Endothelial cell (in vitro differentiated cells): Measurements from ENCODE around the gene VPS41. TPM values are rescaled to one million over a fixed set of nuclear protein-coding genes. Genes with fewer than 3 reads are reported as not detected.

Experiments used
- DNase-seq: peaks from one replicate; pipeline ENCODE4 v3.0.0; 2021; ENCODE audit warnings: low spot score
- H3K27ac Mint-ChIP-seq: one replicate; pipeline ENCODE4 v1.8.0; 2021; ENCODE audit warnings: mixed read lengths, inconsistent platforms; ENCODE audit not compliant: unreplicated experiment
- H3K27me3 Mint-ChIP-seq: one replicate; pipeline ENCODE4 v1.8.0; 2021; ENCODE audit warnings: mild to moderate bottlenecking, moderate library complexity, mixed read lengths, inconsistent platforms; ENCODE audit not compliant: unreplicated experiment
- H3K36me3 Mint-ChIP-seq: one replicate; pipeline ENCODE4 v1.8.0; 2021; ENCODE audit warnings: mild to moderate bottlenecking, low read depth, mixed read lengths, inconsistent platforms; ENCODE audit not compliant: unreplicated experiment
- H3K4me1 Mint-ChIP-seq: one replicate; pipeline ENCODE4 v1.8.0; 2021; ENCODE audit warnings: mild to moderate bottlenecking, mixed read lengths, inconsistent platforms; ENCODE audit not compliant: unreplicated experiment
- H3K4me3 Mint-ChIP-seq: one replicate; pipeline ENCODE4 v1.8.0; 2021; ENCODE audit warnings: mild to moderate bottlenecking, mixed read lengths, inconsistent platforms; ENCODE audit not compliant: unreplicated experiment
- H3K9me3 Mint-ChIP-seq: one replicate; pipeline ENCODE4 v1.8.0; 2021; ENCODE audit warnings: mixed read lengths, inconsistent platforms; ENCODE audit not compliant: unreplicated experiment
- CTCF ChIP-seq: fragments of 200-600 bp; sonication (generic); IDR thresholded peaks from one replicate; pipeline ENCODE4 v1.5.0; 2021; ENCODE audit warnings: antibody characterized with exemption; ENCODE audit not compliant: unreplicated experiment
- total RNA-seq: library from RNA; stranded (reverse); fragmentation: NEBNext Ultra II Directional; extraction: Animal tissue kit (Norgen Biotek cat#: 25700); gene quantifications from one replicate; pipeline ENCODE4 v1.2.1, GENCODE V29; 2021; ENCODE audit not compliant: unreplicated experiment

Gene VPS41
- total RNA-seq, 1 donor from 2014 or later, result 104 TPM

- no peak for DNase-seq
- no peak for TF ChIP-seq CTCF
- no peaks in the 10 kb centered on the region for H3K9me3 Mint-ChIP-seq
- H3K4me1 Mint-ChIP-seq, result peaks cover 5% of the 10 kb centered on the region
- no peak overlapping the region for H3K4me3 Mint-ChIP-seq
- H3K27ac Mint-ChIP-seq, result no peak overlapping the region
- peaks cover 2% of the 10 kb centered on the region for H3K27me3 Mint-ChIP-seq
- H3K36me3 Mint-ChIP-seq, result no peaks in the 10 kb centered on the region
These were observed 205.9 kb downstream of the VPS41 start for GRCh38 chr7:38703093-38703492.

GRCh38 chr7:38702002-38702535 is 206.9 kb downstream of the VPS41 start:
- no peaks in the 10 kb centered on the region for H3K9me3 Mint-ChIP-seq
- DNase-seq, result no peak
- H3K27ac Mint-ChIP-seq, result no peak overlapping the region
- TF ChIP-seq CTCF, result no peak
- H3K4me1 Mint-ChIP-seq, result peaks cover 5% of the 10 kb centered on the region
- H3K4me3 Mint-ChIP-seq, result no peak overlapping the region
- H3K36me3 Mint-ChIP-seq, result no peaks in the 10 kb centered on the region
- H3K27me3 Mint-ChIP-seq, result peaks cover 2% of the 10 kb centered on the region

GRCh38 chr7:38700116-38700515 is 208.9 kb downstream of the VPS41 start:
- no peak overlapping the region for H3K27ac Mint-ChIP-seq
- H3K9me3 Mint-ChIP-seq, result no peaks in the 10 kb centered on the region
- peaks cover 5% of the 10 kb centered on the region for H3K4me1 Mint-ChIP-seq
- H3K4me3 Mint-ChIP-seq, result no peak overlapping the region
- H3K27me3 Mint-ChIP-seq, result peaks cover 2% of the 10 kb centered on the region
- no peaks in the 10 kb centered on the region for H3K36me3 Mint-ChIP-seq
- TF ChIP-seq CTCF, result no peak
- DNase-seq, result no peak

- Mint-ChIP-seq H3K36me3 (no peaks in the 10 kb centered on the region), H3K27me3 (peaks cover 2% of the 10 kb centered on the region)
These were observed 209.5 kb downstream of the VPS41 start for GRCh38 chr7:38699471-38699870.

More at GRCh38 chr7:38699471-38699870, 209.5 kb downstream of the VPS41 start:
- Mint-ChIP-seq H3K9me3 (no peaks in the 10 kb centered on the region), H3K4me1 (peaks cover 5% of the 10 kb centered on the region), H3K4me3 (no peak overlapping the region), H3K27ac (no peak overlapping the region)
- no peak for TF ChIP-seq CTCF
- no peak for DNase-seq
